ENCODE results near the gene RGS6. TPM values are rescaled to one million over a fixed set of nuclear protein-coding genes. Genes with fewer than 3 reads are reported as not detected.

The RGS6 gene
- polyA plus RNA-seq, 3 donors, result not detected

GRCh38 chr14:72614891-72615415 is 682.7 kb downstream of the RGS6 start:
- Histone ChIP-seq H3K79me2 (ENCODE audit: insufficient read depth, low read length) (no peaks in the 10 kb centered on the region), H3K36me3 (replicated peaks in 1 of 2; ENCODE audit: control insufficient read depth in 1 of 2, insufficient read depth in 2 of 2, low read length in 2 of 2) (no peaks in the 10 kb centered on the region), H3K9me3 (replicated peaks in 1 of 2; ENCODE audit: control insufficient read depth in 1 of 2, insufficient read depth in 1 of 2, low read length in 2 of 2) (no peaks in the 10 kb centered on the region), H3K4me2 (replicated peaks; ENCODE audit: extremely low read depth, low read length, poor library complexity, severe bottlenecking) (no peak overlapping the region), H4K20me1 (ENCODE audit: insufficient read depth, low read length) (no peaks in the 10 kb centered on the region), H3K27ac (ENCODE audit: low read depth in 1 of 2, low read length in 2 of 2) (no peak overlapping the region), H3K4me1 (ENCODE audit: control insufficient read depth in 1 of 2, insufficient read depth in 2 of 2, low read length in 2 of 2) (no peaks in the 10 kb centered on the region), H3K27me3 (ENCODE audit: control insufficient read depth in 2 of 2, insufficient read depth in 2 of 2, low read length in 2 of 2) (no peaks in the 10 kb centered on the region), H3K9ac (ENCODE audit: insufficient read depth, low read length, poor library complexity, severe bottlenecking) (no peak overlapping the region), H3K4me3 (replicated peaks in 1 of 3; ENCODE audit: low read depth in 2 of 3, low read length in 3 of 3) (no peak overlapping the region), H2AFZ (ENCODE audit: insufficient read depth, low read depth, low read length, poor library complexity, severe bottlenecking) (no peak overlapping the region)
- TF ChIP-seq, protein P1, sequence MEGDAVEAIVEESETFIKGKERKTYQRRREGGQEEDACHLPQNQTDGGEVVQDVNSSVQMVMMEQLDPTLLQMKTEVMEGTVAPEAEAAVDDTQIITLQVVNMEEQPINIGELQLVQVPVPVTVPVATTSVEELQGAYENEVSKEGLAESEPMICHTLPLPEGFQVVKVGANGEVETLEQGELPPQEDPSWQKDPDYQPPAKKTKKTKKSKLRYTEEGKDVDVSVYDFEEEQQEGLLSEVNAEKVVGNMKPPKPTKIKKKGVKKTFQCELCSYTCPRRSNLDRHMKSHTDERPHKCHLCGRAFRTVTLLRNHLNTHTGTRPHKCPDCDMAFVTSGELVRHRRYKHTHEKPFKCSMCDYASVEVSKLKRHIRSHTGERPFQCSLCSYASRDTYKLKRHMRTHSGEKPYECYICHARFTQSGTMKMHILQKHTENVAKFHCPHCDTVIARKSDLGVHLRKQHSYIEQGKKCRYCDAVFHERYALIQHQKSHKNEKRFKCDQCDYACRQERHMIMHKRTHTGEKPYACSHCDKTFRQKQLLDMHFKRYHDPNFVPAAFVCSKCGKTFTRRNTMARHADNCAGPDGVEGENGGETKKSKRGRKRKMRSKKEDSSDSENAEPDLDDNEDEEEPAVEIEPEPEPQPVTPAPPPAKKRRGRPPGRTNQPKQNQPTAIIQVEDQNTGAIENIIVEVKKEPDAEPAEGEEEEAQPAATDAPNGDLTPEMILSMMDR (IDR thresholded peaks at IDR 0.05), result no peak
- intact Hi-C loops (cut with micrococcal nuclease), result no loop called here
- Mint-ChIP-seq H3K36me3 (no peaks in the 10 kb centered on the region), H3K4me3 (no peak overlapping the region), H3K27me3 (ENCODE audit: low read depth in 3 of 3) (peaks cover 3 to 4% (median 3%) of the 10 kb centered on the region in 3 donors), H3K9me3 (no peaks in the 10 kb centered on the region), H3K27ac (no peak overlapping the region), H3K4me1 (no peaks in the 10 kb centered on the region)
- WGBS (ENCODE audit: insufficient coverage), result 91% methylated on average over 10 of the region's 11 CpGs
- no peak for DNase-seq

DNA sequence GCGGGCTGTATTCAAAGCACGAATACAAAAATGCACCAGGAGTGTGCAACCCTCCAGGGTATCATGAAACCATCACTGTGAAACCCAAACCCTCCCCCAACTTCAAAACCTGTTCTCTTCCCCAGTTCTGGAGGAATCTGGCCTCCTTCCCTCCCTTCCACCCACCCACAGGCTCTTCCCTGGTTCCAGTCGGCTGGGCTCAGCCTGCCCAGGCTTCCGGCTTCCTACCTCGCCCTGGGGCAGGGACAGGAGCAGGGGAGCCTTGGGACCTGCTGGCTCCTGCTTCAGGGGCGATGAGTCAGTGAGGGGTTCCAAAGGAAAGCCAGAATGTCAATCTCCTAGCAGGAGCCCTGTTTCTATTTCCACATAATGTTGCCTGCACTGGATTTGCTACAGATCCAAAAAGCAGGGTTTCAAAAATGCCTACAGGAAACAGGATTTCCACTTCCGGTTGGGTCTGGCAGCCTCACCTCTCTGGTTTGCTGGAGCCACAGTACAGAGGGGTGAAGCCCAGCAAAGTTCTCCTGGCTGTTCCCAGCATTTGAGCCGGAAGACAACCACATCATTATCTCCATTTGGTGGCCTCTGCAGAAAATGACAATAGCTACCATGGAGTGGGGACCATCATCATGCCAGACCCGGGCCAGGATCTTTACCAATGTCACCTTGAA is 683.4 kb downstream of the RGS6 start:
- no peaks in the 10 kb centered on the region for H3K36me3 Mint-ChIP-seq
- Histone ChIP-seq H3K27me3 (ENCODE audit: control insufficient read depth in 2 of 2, insufficient read depth in 2 of 2, low read length in 2 of 2) (no peaks in the 10 kb centered on the region), H2AFZ (ENCODE audit: insufficient read depth, low read depth, low read length, poor library complexity, severe bottlenecking) (no peak overlapping the region), H3K9me3 (replicated peaks in 1 of 2; ENCODE audit: control insufficient read depth in 1 of 2, insufficient read depth in 1 of 2, low read length in 2 of 2) (no peaks in the 10 kb centered on the region), H3K9ac (ENCODE audit: insufficient read depth, low read length, poor library complexity, severe bottlenecking) (no peak overlapping the region), H3K79me2 (ENCODE audit: insufficient read depth, low read length) (no peaks in the 10 kb centered on the region), H3K4me1 (ENCODE audit: control insufficient read depth in 1 of 2, insufficient read depth in 2 of 2, low read length in 2 of 2) (no peaks in the 10 kb centered on the region), H3K4me2 (replicated peaks; ENCODE audit: extremely low read depth, low read length, poor library complexity, severe bottlenecking) (no peak overlapping the region), H4K20me1 (ENCODE audit: insufficient read depth, low read length) (no peaks in the 10 kb centered on the region), H3K36me3 (replicated peaks in 1 of 2; ENCODE audit: control insufficient read depth in 1 of 2, insufficient read depth in 2 of 2, low read length in 2 of 2) (no peaks in the 10 kb centered on the region), H3K4me3 (replicated peaks in 1 of 3; ENCODE audit: low read depth in 2 of 3, low read length in 3 of 3) (no peak overlapping the region), H3K27ac (ENCODE audit: low read depth in 1 of 2, low read length in 2 of 2) (no peak overlapping the region)
- H3K4me3 Mint-ChIP-seq, result no peak overlapping the region
- no peak for DNase-seq
- H3K9me3 Mint-ChIP-seq, result peaks cover 0 to 1% (median 0%) of the 10 kb centered on the region in 7 donors
- peak overlapping the region in 1 of 7 donors; percentile 26 for H3K27ac Mint-ChIP-seq
- peaks cover 3% of the 10 kb centered on the region in 3 donors for H3K27me3 Mint-ChIP-seq (ENCODE audit: low read depth in 3 of 3)
- TF ChIP-seq, protein P1 (IDR thresholded peaks at IDR 0.05), result no peak
- WGBS (ENCODE audit: insufficient coverage), result 85% methylated on average over 6 of the region's 9 CpGs
- intact Hi-C loops (cut with micrococcal nuclease), result no loop called here
- no peaks in the 10 kb centered on the region for H3K4me1 Mint-ChIP-seq

Small RNA genes lying within 50 kb of the gene (small RNA-seq; reads per million reads assigned to genes)
- not detected for gene MIR7843 (ENCODE audit: insufficient read length, low read depth)
- gene RF00019 (ENCODE audit: insufficient read length, low read depth), result not detected
